GM23338 (cell line): Measurements from ENCODE around the gene CD38. TPM values are rescaled to one million over a fixed set of nuclear protein-coding genes. Genes with fewer than 3 reads are reported as not detected.
A peak's percentile ranks its signal among the peaks of the same experiment; 100 is the strongest.

Experiments
- ATAC-seq: fragments of 200-7000 bp; cut with Tn5 transposase; 3 replicates; pipeline ENCODE4 v1.9.1; 2020
- DNase-seq: peaks from one replicate; pipeline ENCODE4 v3.0.0-alpha.2; 2015; ENCODE audit warnings: low spot score
- H2AFZ ChIP-seq: fragments of 200-600 bp; sonication (generic); 2 replicates; pipeline ENCODE4 v1.8.0; 2016; ENCODE audit warnings: antibody characterized with exemption, mild to moderate bottlenecking, moderate library complexity
- H3F3A ChIP-seq: fragments of 200-600 bp; sonication (generic); replicated peaks from 2 replicates; pipeline ENCODE4 v1.8.0; 2017; ENCODE audit warnings: antibody characterized with exemption, mixed run types, low read depth
- H3K27ac ChIP-seq: fragments of 200-600 bp; sonication (generic); 2 replicates; pipeline ENCODE4 v1.6.1; 2016; ENCODE audit warnings: low read depth
- H3K27me3 ChIP-seq: fragments of 200-600 bp; sonication (generic); 2 replicates; pipeline ENCODE4 v1.8.0; 2016; ENCODE audit warnings: mild to moderate bottlenecking, mixed run types, moderate library complexity; ENCODE audit not compliant: insufficient read depth
- H3K36me3 ChIP-seq: fragments of 200-600 bp; sonication (generic); 2 replicates; pipeline ENCODE4 v1.8.0; 2016; ENCODE audit warnings: mild to moderate bottlenecking; ENCODE audit not compliant: insufficient read depth
- H3K4me1 ChIP-seq: fragments of 200-600 bp; sonication (generic); 2 replicates; pipeline ENCODE4 v1.8.0; 2016; ENCODE audit warnings: mild to moderate bottlenecking, moderate library complexity; ENCODE audit not compliant: insufficient read depth
- H3K4me2 ChIP-seq: fragments of 200-600 bp; sonication (generic); 2 replicates; pipeline ENCODE4 v1.7.1; 2017; ENCODE audit warnings: mixed run types
- H3K4me3 ChIP-seq: fragments of 200-600 bp; sonication (generic); 2 replicates; pipeline ENCODE4 v1.6.1; 2016; ENCODE audit warnings: mixed run types
- H3K79me2 ChIP-seq: fragments of 200-600 bp; sonication (generic); replicated peaks from 2 replicates; pipeline ENCODE4 v1.8.0; 2017; ENCODE audit warnings: mild to moderate bottlenecking; ENCODE audit not compliant: insufficient read depth
- H3K9me2 ChIP-seq: fragments of 200-600 bp; sonication (generic); 2 replicates; pipeline ENCODE4 v1.8.0; 2017; ENCODE audit not compliant: insufficient read depth
- H4K20me1 ChIP-seq: fragments of 200-600 bp; sonication (generic); replicated peaks from 2 replicates; pipeline ENCODE4 v1.8.0; 2017; ENCODE audit warnings: mild to moderate bottlenecking; ENCODE audit not compliant: insufficient read depth
- H3K27ac Mint-ChIP-seq: 2 replicates; pipeline ENCODE4 v1.8.0; 2020; ENCODE audit warnings: inconsistent platforms, mild to moderate bottlenecking, moderate library complexity, mixed read lengths
- H3K27me3 Mint-ChIP-seq: 3 replicates; pipeline ENCODE4 v1.8.0; 2022; ENCODE audit warnings: low read depth, mild to moderate bottlenecking, moderate library complexity, mixed read lengths, inconsistent platforms; ENCODE audit not compliant: insufficient read depth, poor library complexity
- H3K36me3 Mint-ChIP-seq: 3 replicates; pipeline ENCODE4 v1.8.0; 2021; ENCODE audit warnings: low read depth, mild to moderate bottlenecking, inconsistent platforms, moderate library complexity, mixed read lengths
- H3K4me1 Mint-ChIP-seq: 3 replicates; pipeline ENCODE4 v1.8.0; 2020; ENCODE audit warnings: mild to moderate bottlenecking, inconsistent platforms, mixed read lengths
- H3K4me3 Mint-ChIP-seq: 3 replicates; pipeline ENCODE4 v1.8.0; 2021; ENCODE audit warnings: moderate library complexity, mild to moderate bottlenecking, inconsistent platforms, mixed read lengths
- H3K9me3 Mint-ChIP-seq: 3 replicates; pipeline ENCODE4 v1.8.0; 2020; ENCODE audit warnings: moderate library complexity, mild to moderate bottlenecking, inconsistent platforms, mixed read lengths
- CREB1 ChIP-seq: fragments of 250-450 bp; sonication (Bioruptor Pico); IDR thresholded peaks from 2 replicates; pipeline ENCODE4 v1.5.0; 2020; ENCODE audit warnings: low read depth, mild to moderate bottlenecking, moderate library complexity
- CTCF ChIP-seq, 2 experiments: fragments of 200-600 bp in 1 of 2; sonication (generic) in 1 of 2; conservative IDR thresholded peaks; 2 replicates each; pipeline versions ENCODE4 v1.5.1 to v1.6.1; 2016 to 2017; ENCODE audit warnings: antibody characterized with exemption in 2 of 2, low read depth in 2 of 2, mild to moderate bottlenecking in 2 of 2, moderate library complexity in 1 of 2
- ETS1 ChIP-seq: IDR thresholded peaks from 2 replicates; pipeline ENCODE4 v1.6.1; 2016; ENCODE audit warnings: antibody characterized with exemption
- EZH2 ChIP-seq: fragments of 200-600 bp; sonication (generic); IDR thresholded peaks from one replicate; pipeline ENCODE4 v1.8.0; 2017; ENCODE audit warnings: antibody characterized with exemption, mild to moderate bottlenecking, low read depth; ENCODE audit not compliant: unreplicated experiment
- EZH2phosphoT487 ChIP-seq: fragments of 200-600 bp; sonication (generic); IDR thresholded peaks from one replicate; pipeline ENCODE4 v1.8.1; 2018; ENCODE audit warnings: antibody characterized with exemption; ENCODE audit not compliant: unreplicated experiment
- JUNB ChIP-seq: IDR thresholded peaks from one replicate; pipeline ENCODE4 v1.6.1; 2016; ENCODE audit warnings: antibody characterized with exemption; ENCODE audit not compliant: unreplicated experiment
- NANOG ChIP-seq: IDR thresholded peaks from 2 replicates; pipeline ENCODE4 v1.6.1; 2016; ENCODE audit warnings: antibody characterized with exemption, borderline replicate concordance
- POLR2AphosphoS5 ChIP-seq: IDR thresholded peaks from 2 replicates; pipeline ENCODE4 v1.6.1; 2016; ENCODE audit warnings: antibody characterized with exemption, low read depth
- STAT1 ChIP-seq: IDR thresholded peaks from one replicate; pipeline ENCODE4 v1.6.1; 2016; ENCODE audit warnings: antibody characterized with exemption; ENCODE audit not compliant: unreplicated experiment
- ZNF114 ChIP-seq: fragments of 250-450 bp; sonication (Bioruptor Pico); IDR thresholded peaks from 2 replicates; pipeline ENCODE4 v1.5.0; 2020; ENCODE audit warnings: mild to moderate bottlenecking, moderate library complexity
- ZNF331 ChIP-seq: fragments of 250-450 bp; sonication (Bioruptor Pico); IDR thresholded peaks from 2 replicates; pipeline ENCODE4 v1.5.0; 2020; ENCODE audit warnings: low read depth, mild to moderate bottlenecking, moderate library complexity
- ZNF462 ChIP-seq: fragments of 250-450 bp; sonication (Bioruptor Pico); IDR thresholded peaks from 2 replicates; pipeline ENCODE4 v1.5.0; 2020; ENCODE audit warnings: mild to moderate bottlenecking, moderate library complexity
- polyA plus RNA-seq: library from polyadenylated mRNA; unstranded; fragments of >200 nt; fragmentation: Nextera tagmentation; extraction: Ambion mirVana; gene quantifications from 2 replicates; pipeline ENCODE4 v1.2.1, GENCODE V29; 2016
- total RNA-seq: library from RNA; depleted of rRNA; stranded (reverse); fragments of >200 nt; shearing (Covaris generic); gene quantifications from 2 replicates; pipeline ENCODE4 v1.2.3, GENCODE V29; 2014
- TF ChIP-seq, protein P1 (sequence below): IDR thresholded peaks from one replicate; pipeline ENCODE4 v1.6.1; 2018; ENCODE audit warnings: antibody characterized with exemption; ENCODE audit not compliant: unreplicated experiment

Gene CD38
- total and polyA plus RNA-seq, 2 experiments from 2014 or later, result 0.17 to 0.24 TPM

GRCh38 chr4:15811703-15812337 is 33.7 kb downstream of the CD38 start:
- H3K4me1 Mint-ChIP-seq, result peaks cover 9% of the 10 kb centered on the region
- peaks cover 2% of the 10 kb centered on the region for H3K27me3 Mint-ChIP-seq
- Histone ChIP-seq H3K36me3 (no peaks in the 10 kb centered on the region), H2AFZ (no peak overlapping the region), H3K9me2 (no peaks in the 10 kb centered on the region), H3K27me3 (no peaks in the 10 kb centered on the region), H4K20me1 (no peaks in the 10 kb centered on the region), H3K4me3 (no peak overlapping the region), H3K4me2 (no peak overlapping the region), H3K79me2 (no peaks in the 10 kb centered on the region), H3K4me1 (no peaks in the 10 kb centered on the region), H3F3A (no peaks in the 10 kb centered on the region), H3K27ac (peak overlapping the region; percentile 15; the same call in 1 of the 2 replicates)
- peak overlapping the region; percentile 80 for H3K27ac Mint-ChIP-seq
- no peak overlapping the region for H3K4me3 Mint-ChIP-seq
- ATAC-seq (peak; percentile 78), DNase-seq (peak; percentile 48)
- H3K36me3 Mint-ChIP-seq, result no peaks in the 10 kb centered on the region
- TF ChIP-seq CTCF (conservative IDR thresholded peaks at IDR 0.05; ENCODE audit: low read depth in 2 of 2) (no peak), ETS1 (no peak), JUNB (no peak), CREB1 (CRISPR knock-in tag) (no peak), POLR2AphosphoS5 (no peak), EZH2 (no peak), ZNF114 (CRISPR knock-in tag) (no peak), EZH2phosphoT487 (no peak), ZNF331 (no peak), NANOG (no peak), STAT1 (no peak), ZNF462 (CRISPR knock-in tag) (no peak)
- TF ChIP-seq, protein P1, sequence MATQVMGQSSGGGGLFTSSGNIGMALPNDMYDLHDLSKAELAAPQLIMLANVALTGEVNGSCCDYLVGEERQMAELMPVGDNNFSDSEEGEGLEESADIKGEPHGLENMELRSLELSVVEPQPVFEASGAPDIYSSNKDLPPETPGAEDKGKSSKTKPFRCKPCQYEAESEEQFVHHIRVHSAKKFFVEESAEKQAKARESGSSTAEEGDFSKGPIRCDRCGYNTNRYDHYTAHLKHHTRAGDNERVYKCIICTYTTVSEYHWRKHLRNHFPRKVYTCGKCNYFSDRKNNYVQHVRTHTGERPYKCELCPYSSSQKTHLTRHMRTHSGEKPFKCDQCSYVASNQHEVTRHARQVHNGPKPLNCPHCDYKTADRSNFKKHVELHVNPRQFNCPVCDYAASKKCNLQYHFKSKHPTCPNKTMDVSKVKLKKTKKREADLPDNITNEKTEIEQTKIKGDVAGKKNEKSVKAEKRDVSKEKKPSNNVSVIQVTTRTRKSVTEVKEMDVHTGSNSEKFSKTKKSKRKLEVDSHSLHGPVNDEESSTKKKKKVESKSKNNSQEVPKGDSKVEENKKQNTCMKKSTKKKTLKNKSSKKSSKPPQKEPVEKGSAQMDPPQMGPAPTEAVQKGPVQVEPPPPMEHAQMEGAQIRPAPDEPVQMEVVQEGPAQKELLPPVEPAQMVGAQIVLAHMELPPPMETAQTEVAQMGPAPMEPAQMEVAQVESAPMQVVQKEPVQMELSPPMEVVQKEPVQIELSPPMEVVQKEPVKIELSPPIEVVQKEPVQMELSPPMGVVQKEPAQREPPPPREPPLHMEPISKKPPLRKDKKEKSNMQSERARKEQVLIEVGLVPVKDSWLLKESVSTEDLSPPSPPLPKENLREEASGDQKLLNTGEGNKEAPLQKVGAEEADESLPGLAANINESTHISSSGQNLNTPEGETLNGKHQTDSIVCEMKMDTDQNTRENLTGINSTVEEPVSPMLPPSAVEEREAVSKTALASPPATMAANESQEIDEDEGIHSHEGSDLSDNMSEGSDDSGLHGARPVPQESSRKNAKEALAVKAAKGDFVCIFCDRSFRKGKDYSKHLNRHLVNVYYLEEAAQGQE, result no peak
- H3K9me3 Mint-ChIP-seq, result peaks cover 5% of the 10 kb centered on the region; the same call in 1 of the 3 replicates
